Measurements from ENCODE around the gene TWF2. TPM values are rescaled to one million over a fixed set of nuclear protein-coding genes. Genes with fewer than 3 reads are reported as not detected.

Gene TWF2
- total RNA-seq, 1 experiment from 2014 or later = 44.8 TPM

- no CpG with 5 or more reads among the region's 6 CpGs for WGBS (ENCODE audit: extremely low coverage, insufficient read length, low lambda C conversion rate)
- no peak overlapping the region for H3K27ac ChIP-seq (ENCODE audit: insufficient read length, low read depth, low read length)
- H3K27me3 Mint-ChIP-seq (ENCODE audit: low read depth) = peaks cover 7% of the 10 kb centered on the region
These were observed 53.6 kb downstream of the TWF2 start for GRCh38 chr3:52185311-52185710.

More at GRCh38 chr3:52185311-52185710, 53.6 kb downstream of the TWF2 start:
- no peaks in the 10 kb centered on the region for H3K9me3 ChIP-seq (ENCODE audit: control insufficient read depth, low read depth, low read length)
- H3K9ac ChIP-seq (ENCODE audit: extremely low read depth, insufficient read length, low read length) = no peak overlapping the region
- no peak overlapping the region for H4K8ac ChIP-seq (replicated peaks; ENCODE audit: insufficient read length, low read depth, low read length)
- H3K56ac ChIP-seq (ENCODE audit: insufficient read length, low read depth, low read length) = no peak overlapping the region
- H3K4ac ChIP-seq (ENCODE audit: low read depth, low read length) = no peak overlapping the region
- TF ChIP-seq, protein P1, sequence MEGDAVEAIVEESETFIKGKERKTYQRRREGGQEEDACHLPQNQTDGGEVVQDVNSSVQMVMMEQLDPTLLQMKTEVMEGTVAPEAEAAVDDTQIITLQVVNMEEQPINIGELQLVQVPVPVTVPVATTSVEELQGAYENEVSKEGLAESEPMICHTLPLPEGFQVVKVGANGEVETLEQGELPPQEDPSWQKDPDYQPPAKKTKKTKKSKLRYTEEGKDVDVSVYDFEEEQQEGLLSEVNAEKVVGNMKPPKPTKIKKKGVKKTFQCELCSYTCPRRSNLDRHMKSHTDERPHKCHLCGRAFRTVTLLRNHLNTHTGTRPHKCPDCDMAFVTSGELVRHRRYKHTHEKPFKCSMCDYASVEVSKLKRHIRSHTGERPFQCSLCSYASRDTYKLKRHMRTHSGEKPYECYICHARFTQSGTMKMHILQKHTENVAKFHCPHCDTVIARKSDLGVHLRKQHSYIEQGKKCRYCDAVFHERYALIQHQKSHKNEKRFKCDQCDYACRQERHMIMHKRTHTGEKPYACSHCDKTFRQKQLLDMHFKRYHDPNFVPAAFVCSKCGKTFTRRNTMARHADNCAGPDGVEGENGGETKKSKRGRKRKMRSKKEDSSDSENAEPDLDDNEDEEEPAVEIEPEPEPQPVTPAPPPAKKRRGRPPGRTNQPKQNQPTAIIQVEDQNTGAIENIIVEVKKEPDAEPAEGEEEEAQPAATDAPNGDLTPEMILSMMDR (conservative IDR thresholded peaks at IDR 0.05) = no peak
- no peak overlapping the region for H3K14ac ChIP-seq (ENCODE audit: insufficient read depth, low read length)
- no peak overlapping the region for H3K27ac Mint-ChIP-seq
- no peaks in the 10 kb centered on the region for H3K4me1 ChIP-seq (ENCODE audit: insufficient read depth, low read length)
- H3K23me2 ChIP-seq (ENCODE audit: insufficient read length, low read depth, low read length, poor library complexity, severe bottlenecking) = no peaks in the 10 kb centered on the region
- no peak overlapping the region for H2BK20ac ChIP-seq (ENCODE audit: low read depth, low read length, poor library complexity, severe bottlenecking)
- no peak overlapping the region for H2BK5ac ChIP-seq (ENCODE audit: insufficient read length, low read length)
- no peak overlapping the region for H3K18ac ChIP-seq (ENCODE audit: insufficient read length, low read depth, low read length)
- H3K27me3 ChIP-seq (ENCODE audit: insufficient read depth, low read length) = no peaks in the 10 kb centered on the region
- no peak overlapping the region for H2BK15ac ChIP-seq (ENCODE audit: low read depth, low read length)
- H3K79me2 ChIP-seq (ENCODE audit: insufficient read depth, low read length) = no peaks in the 10 kb centered on the region
- no peak overlapping the region for H4K91ac ChIP-seq (ENCODE audit: insufficient read length, low read depth, low read length)
- H2AK5ac ChIP-seq (ENCODE audit: insufficient read length, low read length) = no peak overlapping the region
- peaks cover 7 to 12% of the 10 kb centered on the region in 2 experiments for H3K4me1 Mint-ChIP-seq
- no peak overlapping the region for H2BK12ac ChIP-seq (ENCODE audit: insufficient read length, low read depth, low read length)
- no peak overlapping the region; a peak in 1 of 5 replicates for H3K4me3 Mint-ChIP-seq
- H3K4me2 ChIP-seq (ENCODE audit: insufficient read depth, insufficient read length, low read length) = no peak overlapping the region
- no peak overlapping the region for H3T11ph ChIP-seq (ENCODE audit: low read length)
- no peak overlapping the region for H2AFZ ChIP-seq (ENCODE audit: low read length)
- H4K5ac ChIP-seq (ENCODE audit: insufficient read length, low read depth, low read length) = no peak overlapping the region
- no peaks in the 10 kb centered on the region for H3K79me1 ChIP-seq (ENCODE audit: insufficient read depth, low read depth, low read length, poor library complexity, severe bottlenecking)
- DNase-seq = no peak
- H3K9me3 Mint-ChIP-seq = no peaks in the 10 kb centered on the region
- H3K23ac ChIP-seq (ENCODE audit: insufficient read length, low read depth, low read length) = no peak overlapping the region
- H4K20me1 ChIP-seq (ENCODE audit: control insufficient read depth, insufficient read depth, insufficient read length) = no peaks in the 10 kb centered on the region
- H2BK120ac ChIP-seq (ENCODE audit: low read depth, low read length, poor library complexity, severe bottlenecking) = no peak overlapping the region
- no peaks in the 10 kb centered on the region for H3K36me3 Mint-ChIP-seq (ENCODE audit: insufficient read depth in 1 of 3, low read depth in 3 of 3)
